Measurements from ENCODE around the gene ENPP3.

ENPP3 gene

GRCh38 chr6:131717836-131718542, 80.9 kb downstream of the ENPP3 start:
- TF ChIP-seq, protein P1, sequence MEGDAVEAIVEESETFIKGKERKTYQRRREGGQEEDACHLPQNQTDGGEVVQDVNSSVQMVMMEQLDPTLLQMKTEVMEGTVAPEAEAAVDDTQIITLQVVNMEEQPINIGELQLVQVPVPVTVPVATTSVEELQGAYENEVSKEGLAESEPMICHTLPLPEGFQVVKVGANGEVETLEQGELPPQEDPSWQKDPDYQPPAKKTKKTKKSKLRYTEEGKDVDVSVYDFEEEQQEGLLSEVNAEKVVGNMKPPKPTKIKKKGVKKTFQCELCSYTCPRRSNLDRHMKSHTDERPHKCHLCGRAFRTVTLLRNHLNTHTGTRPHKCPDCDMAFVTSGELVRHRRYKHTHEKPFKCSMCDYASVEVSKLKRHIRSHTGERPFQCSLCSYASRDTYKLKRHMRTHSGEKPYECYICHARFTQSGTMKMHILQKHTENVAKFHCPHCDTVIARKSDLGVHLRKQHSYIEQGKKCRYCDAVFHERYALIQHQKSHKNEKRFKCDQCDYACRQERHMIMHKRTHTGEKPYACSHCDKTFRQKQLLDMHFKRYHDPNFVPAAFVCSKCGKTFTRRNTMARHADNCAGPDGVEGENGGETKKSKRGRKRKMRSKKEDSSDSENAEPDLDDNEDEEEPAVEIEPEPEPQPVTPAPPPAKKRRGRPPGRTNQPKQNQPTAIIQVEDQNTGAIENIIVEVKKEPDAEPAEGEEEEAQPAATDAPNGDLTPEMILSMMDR (IDR thresholded peaks at IDR 0.05), result no peak
- H3K4me1 ChIP-seq, result no peaks in the 10 kb centered on the region
- no peak overlapping the region for H3K4me3 ChIP-seq (ENCODE audit: low read depth, low read length)
- no peak overlapping the region for H2AFZ ChIP-seq
- no peak overlapping the region for H3K9ac ChIP-seq
- no peaks in the 10 kb centered on the region for H3K36me3 ChIP-seq (ENCODE audit: control insufficient read depth, insufficient read depth, low read length)
- no peak overlapping the region for H3K4me2 ChIP-seq (ENCODE audit: low read length)
- H3K27ac ChIP-seq, result no peak overlapping the region
- no peaks in the 10 kb centered on the region for H3K27me3 ChIP-seq (ENCODE audit: control insufficient read depth, insufficient read depth, low read length)
- H3K9me3 ChIP-seq (ENCODE audit: control insufficient read depth, low read length), result no peaks in the 10 kb centered on the region
- no peaks in the 10 kb centered on the region for H3K79me2 ChIP-seq

DNA sequence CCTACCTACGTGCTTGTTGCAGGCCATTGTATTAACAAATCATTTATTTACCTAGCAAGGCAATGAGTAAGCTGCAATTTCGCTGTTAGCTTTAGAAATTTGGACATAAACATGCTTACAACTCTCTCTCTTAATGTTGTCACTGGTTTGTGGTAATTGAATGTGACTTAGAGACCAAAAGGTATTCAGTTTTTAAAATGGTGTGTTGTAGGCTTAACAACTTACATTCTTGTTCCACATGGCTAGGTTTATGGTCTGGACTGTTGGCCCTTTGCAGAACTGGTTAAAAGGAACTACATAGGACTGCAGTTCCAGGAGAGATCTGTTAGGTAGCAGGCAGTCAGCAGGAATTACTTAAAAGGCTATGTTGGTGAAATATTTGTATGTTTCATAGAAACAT, 84.1 kb downstream of the ENPP3 start:
- Histone ChIP-seq H3K79me2 (no peaks in the 10 kb centered on the region), H3K9me3 (ENCODE audit: control insufficient read depth, low read length) (no peaks in the 10 kb centered on the region), H3K4me3 (ENCODE audit: low read depth, low read length) (no peak overlapping the region), H3K27me3 (ENCODE audit: control insufficient read depth, insufficient read depth, low read length) (no peaks in the 10 kb centered on the region), H3K27ac (no peak overlapping the region), H3K4me1 (no peaks in the 10 kb centered on the region), H3K36me3 (ENCODE audit: control insufficient read depth, insufficient read depth, low read length) (no peaks in the 10 kb centered on the region), H3K4me2 (ENCODE audit: low read length) (no peak overlapping the region), H3K9ac (no peak overlapping the region), H2AFZ (no peak overlapping the region)
- TF ChIP-seq, protein P1 (IDR thresholded peaks at IDR 0.05), result no peak

DNA sequence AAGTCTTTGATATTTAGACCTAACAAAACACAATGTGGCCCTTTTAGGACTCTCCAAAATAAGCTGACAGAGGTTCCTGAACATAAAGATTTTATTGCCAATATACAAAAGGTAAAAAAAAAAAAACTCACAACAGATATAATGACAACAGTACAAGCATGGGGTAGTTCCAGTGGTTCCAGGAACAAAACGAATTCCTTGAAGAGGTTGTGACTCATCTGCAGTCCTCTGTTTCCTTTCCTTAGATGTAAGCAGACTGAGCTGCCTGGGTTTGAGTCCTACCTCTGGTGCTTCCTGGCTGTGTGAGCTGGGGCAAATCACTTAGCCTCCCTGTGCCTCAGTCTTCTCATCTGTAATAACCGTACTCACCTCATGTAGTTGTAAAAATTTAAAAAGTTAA, 87.0 kb downstream of the ENPP3 start:
- H2AFZ ChIP-seq, result no peak overlapping the region
- no peak overlapping the region for H3K9ac ChIP-seq
- no peak overlapping the region for H3K4me2 ChIP-seq (ENCODE audit: low read length)
- no peaks in the 10 kb centered on the region for H3K4me1 ChIP-seq
- H3K9me3 ChIP-seq (ENCODE audit: control insufficient read depth, low read length), result no peaks in the 10 kb centered on the region
- H3K36me3 ChIP-seq (ENCODE audit: control insufficient read depth, insufficient read depth, low read length), result no peaks in the 10 kb centered on the region
- H3K27ac ChIP-seq, result no peak overlapping the region
- TF ChIP-seq, protein P1 (IDR thresholded peaks at IDR 0.05), result no peak
- no peaks in the 10 kb centered on the region for H3K27me3 ChIP-seq (ENCODE audit: control insufficient read depth, insufficient read depth, low read length)
- H3K4me3 ChIP-seq (ENCODE audit: low read depth, low read length), result no peak overlapping the region
- no peaks in the 10 kb centered on the region for H3K79me2 ChIP-seq

DNA sequence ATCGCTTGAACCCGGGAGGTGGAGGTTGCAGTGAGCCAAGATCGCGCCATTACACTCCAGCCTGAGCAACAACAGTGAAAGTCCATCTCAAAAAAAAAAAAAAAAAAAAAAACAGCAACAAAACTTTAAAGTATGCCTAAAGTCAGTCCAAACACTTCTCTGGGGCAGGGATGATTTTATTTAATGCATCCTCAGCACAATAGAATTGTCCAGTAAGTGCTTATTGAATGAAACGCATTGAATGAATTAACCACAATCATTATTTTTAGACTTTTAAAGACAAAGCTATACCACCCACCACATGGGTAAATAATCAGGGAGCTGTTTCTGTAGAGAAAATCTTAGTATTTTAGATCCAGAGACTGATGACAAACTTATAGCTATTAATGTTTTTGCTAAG, 90.4 kb downstream of the ENPP3 start:
- Histone ChIP-seq H3K4me1 (no peaks in the 10 kb centered on the region), H3K27ac (no peak overlapping the region), H3K36me3 (ENCODE audit: control insufficient read depth, insufficient read depth, low read length) (no peaks in the 10 kb centered on the region), H3K4me3 (ENCODE audit: low read depth, low read length) (no peak overlapping the region), H3K4me2 (ENCODE audit: low read length) (no peak overlapping the region), H3K79me2 (no peaks in the 10 kb centered on the region), H3K27me3 (ENCODE audit: control insufficient read depth, insufficient read depth, low read length) (no peaks in the 10 kb centered on the region), H2AFZ (no peak overlapping the region), H3K9ac (no peak overlapping the region), H3K9me3 (ENCODE audit: control insufficient read depth, low read length) (no peaks in the 10 kb centered on the region)
- TF ChIP-seq, protein P1 (IDR thresholded peaks at IDR 0.05), result no peak

- Histone ChIP-seq H3K27me3 (ENCODE audit: control insufficient read depth, insufficient read depth, low read length) (no peaks in the 10 kb centered on the region), H3K4me3 (ENCODE audit: low read depth, low read length) (no peak overlapping the region), H3K9me3 (ENCODE audit: control insufficient read depth, low read length) (no peaks in the 10 kb centered on the region), H3K4me1 (no peaks in the 10 kb centered on the region), H2AFZ (no peak overlapping the region), H3K9ac (no peak overlapping the region), H3K36me3 (ENCODE audit: control insufficient read depth, insufficient read depth, low read length) (no peaks in the 10 kb centered on the region), H3K79me2 (no peaks in the 10 kb centered on the region), H3K4me2 (ENCODE audit: low read length) (no peak overlapping the region), H3K27ac (no peak overlapping the region)
- TF ChIP-seq, protein P1 (IDR thresholded peaks at IDR 0.05), result no peak
These were observed 90.8 kb downstream of the ENPP3 start for GRCh38 chr6:131727868-131728267.

All from parathyroid adenoma (tissue), 2 donors.